Endothelial cell of umbilical vein (primary cell): ENCODE results near the gene SLC26A6. TPM values are rescaled to one million over a fixed set of nuclear protein-coding genes. Genes with fewer than 3 reads are reported as not detected.

Experiments used
- BruUV-seq: library from RNA; stranded (reverse); fragments of 400-500 nt; replicated peaks from 2 replicates; lab custom pipeline; 2021; lab: Mats Ljungman, UMichigan
- CTCF ChIA-PET: fragments of 300-600, 350-600 bp; sonication (Branson Sonifier 250); formaldehyde crosslinking; loops from one replicate; lab custom pipeline; 2021; ENCODE audit warnings: antibody characterized with exemption, inconsistent platforms; lab: Charles Lee
- POLR2A ChIA-PET: fragments of 300-600, 350-600 bp; sonication (Branson Sonifier 250); formaldehyde crosslinking; loops from one replicate; lab custom pipeline; 2021; ENCODE audit warnings: antibody characterized with exemption, inconsistent platforms; lab: Charles Lee
- DNase-seq: peaks from one replicate; pipeline ENCODE4 v3.0.0-alpha.2; 2011; ENCODE audit warnings: low read depth, low spot score
- FAIRE-seq: peaks from 2 replicates; lab custom pipeline; 2011; peaks lifted over from hg19 to GRCh38; lab: Jason Lieb, UNC
- H2AFZ ChIP-seq: 2 replicates; pipeline ENCODE4 v1.6.0; 2012; ENCODE audit warnings: low read depth, low read length, control low read depth, inconsistent platforms
- H3K27ac ChIP-seq: 2 replicates; pipeline ENCODE4 v1.5.1; 2011; ENCODE audit warnings: low read depth, mild to moderate bottlenecking, control low read depth, low read length, moderate library complexity; ENCODE audit not compliant: insufficient read depth
- H3K27me3 ChIP-seq, 2 experiments: 2 replicates each; pipeline versions ENCODE4 v1.6.0 to v1.6.1; 2011; ENCODE audit warnings: low read length in 2 of 2, mixed read lengths in 1 of 2; ENCODE audit not compliant: control insufficient read depth in 2 of 2, insufficient read depth in 2 of 2
- H3K36me3 ChIP-seq, 2 experiments: 2 replicates in 1 of 2; 3 replicates in 1 of 2; pipeline ENCODE4 v1.5.1; 2011; ENCODE audit warnings: low read length in 2 of 2, mild to moderate bottlenecking in 1 of 2, moderate library complexity in 1 of 2; ENCODE audit not compliant: control insufficient read depth in 2 of 2, insufficient read depth in 2 of 2; ENCODE audit errors: extremely low read depth in 1 of 2
- H3K4me1 ChIP-seq: 3 replicates; pipeline ENCODE4 v1.5.1; 2011; ENCODE audit warnings: mild to moderate bottlenecking, low read length; ENCODE audit not compliant: control insufficient read depth, insufficient read depth; ENCODE audit errors: extremely low read depth
- H3K4me2 ChIP-seq: 2 replicates; pipeline ENCODE4 v1.6.1; 2011; ENCODE audit warnings: low read length, control low read depth, mixed read lengths; ENCODE audit not compliant: insufficient read depth
- H3K4me3 ChIP-seq, 3 experiments: fragments of 200-600 bp in 1 of 3; sonication (generic), shearing (Covaris generic) in 1 of 3; replicated peaks in 1 of 3; 2 replicates each; pipeline ENCODE4 v1.5.1; 2011 to 2016; ENCODE audit warnings: control low read depth in 3 of 3, low read length in 3 of 3, mild to moderate bottlenecking in 2 of 3, inconsistent platforms in 1 of 3, low read depth in 1 of 3, moderate library complexity in 1 of 3; ENCODE audit not compliant: insufficient read depth in 1 of 3
- H3K79me2 ChIP-seq: 2 replicates; pipeline ENCODE4 v1.6.0; 2012; ENCODE audit warnings: low read length, inconsistent platforms; ENCODE audit not compliant: control insufficient read depth, insufficient read depth
- H3K9ac ChIP-seq: replicated peaks from 2 replicates; pipeline ENCODE3; 2011; ENCODE audit warnings: low read length, control low read depth; ENCODE audit not compliant: insufficient read depth; ENCODE audit errors: extremely low read depth
- H3K9me1 ChIP-seq: replicated peaks from 3 replicates; pipeline ENCODE4 v1.6.0; 2011; ENCODE audit warnings: mild to moderate bottlenecking, low read length; ENCODE audit not compliant: control insufficient read depth, insufficient read depth; ENCODE audit errors: extremely low read depth
- H3K9me3 ChIP-seq: replicated peaks from 2 replicates; pipeline ENCODE4 v1.5.1; 2012; ENCODE audit warnings: low read length, inconsistent platforms; ENCODE audit not compliant: control insufficient read depth, insufficient read depth
- H4K20me1 ChIP-seq: replicated peaks from 2 replicates; pipeline ENCODE3; 2011; ENCODE audit warnings: mild to moderate bottlenecking, low read length; ENCODE audit not compliant: control insufficient read depth, insufficient read depth; ENCODE audit errors: extremely low read depth
- CTCF ChIP-seq, 2 donors: IDR thresholded peaks; 1 replicate in 1 of 2; 2 replicates in 1 of 2; pipeline ENCODE4 v1.5.1; 2011; ENCODE audit warnings: low read length in 2 of 2, mild to moderate bottlenecking in 2 of 2, moderate library complexity in 2 of 2, control low read depth in 1 of 2, inconsistent platforms in 1 of 2, low read depth in 1 of 2; ENCODE audit not compliant: insufficient read depth in 1 of 2; ENCODE audit errors: extremely low read depth in 1 of 2
- EZH2 ChIP-seq: IDR thresholded peaks from 2 replicates; pipeline ENCODE4 v1.6.1; 2012; ENCODE audit warnings: borderline replicate concordance, low read depth, mild to moderate bottlenecking, moderate library complexity, low read length, inconsistent platforms; ENCODE audit not compliant: severe bottlenecking
- FOS ChIP-seq: IDR thresholded peaks from 2 replicates; pipeline ENCODE4 v1.6.1; 2011; ENCODE audit warnings: mild to moderate bottlenecking, low read length, moderate library complexity, borderline replicate concordance; ENCODE audit not compliant: insufficient read depth
- GATA2 ChIP-seq: IDR thresholded peaks from 2 replicates; pipeline ENCODE4 v1.7.0; 2011; ENCODE audit warnings: low read depth, mild to moderate bottlenecking, moderate library complexity, mixed read lengths, low read length; ENCODE audit not compliant: insufficient read length, insufficient read depth
- JUN ChIP-seq: IDR thresholded peaks from 2 replicates; pipeline ENCODE4 v1.6.1; 2011; ENCODE audit warnings: borderline replicate concordance, low read depth; ENCODE audit not compliant: insufficient read length, insufficient read depth
- MAX ChIP-seq: IDR thresholded peaks from 2 replicates; pipeline ENCODE4 v1.6.1; 2011; ENCODE audit not compliant: insufficient read depth, insufficient read length
- MYC ChIP-seq: IDR thresholded peaks from one replicate; pipeline ENCODE4 v1.6.1; 2011; ENCODE audit warnings: mild to moderate bottlenecking, low read depth, low read length
- POLR2A ChIP-seq: IDR thresholded peaks from 2 replicates; pipeline ENCODE4 v1.6.1; 2012; ENCODE audit warnings: low read depth, mild to moderate bottlenecking, control low read depth, low read length
- POLR2AphosphoS5 ChIP-seq: IDR thresholded peaks from 2 replicates; pipeline ENCODE4 v1.6.1; 2012; ENCODE audit warnings: low read depth, mild to moderate bottlenecking, control low read depth, low read length, moderate library complexity; ENCODE audit not compliant: insufficient read depth
- dilution Hi-C: fragments of 300-500 bp; cut with MboI; formaldehyde crosslinking; loops from one replicate; pipeline ENCODE4 v1.15.0; 2019; ENCODE audit warnings: low sequenced_read_pairs; ENCODE audit not compliant: extremely low pct_ligation_motif_present
- intact Hi-C: fragments of 100-400 bp; cut with micrococcal nuclease; formaldehyde crosslinking; loops from one replicate; pipeline ENCODE4 v1.10.0; 2022
- polyA plus RNA-seq, 4 experiments: library from polyadenylated mRNA; depleted of rRNA in 3 of 4; stranded (reverse) in 3 of 4; unstranded in 1 of 4; fragments of >200 nt; gene quantifications; 2 replicates each; pipeline versions ENCODE4 v1.2.1 to v1.2.3, GENCODE V29; 2011 to 2012; ENCODE audit warnings: missing spikeins in 1 of 4
- total RNA-seq: library from RNA; stranded (reverse); gene quantifications from 2 replicates; pipeline ENCODE4 v1.2.3, GENCODE V29; 2021

Gene SLC26A6
- total and polyA plus RNA-seq, 2 donors (not counting 3 experiments of a cell fraction or from before 2014, with no cell fraction given) = 31.0 to 32.2 TPM

GRCh38 chr3:48614044-48614443 lies 21.2 kb downstream of the SLC26A6 start:
- Histone ChIP-seq H3K9ac (no peak overlapping the region), H3K9me1 (no peaks in the 10 kb centered on the region), H3K4me2 (no peak overlapping the region), H2AFZ (peak overlapping the region; percentile 33), H3K9me3 (peaks cover 4% of the 10 kb centered on the region), H3K79me2 (peaks cover 2% of the 10 kb centered on the region), H4K20me1 (no peaks in the 10 kb centered on the region), H3K27me3 (no peaks in the 10 kb centered on the region), H3K36me3 (no peaks in the 10 kb centered on the region), H3K4me1 (peaks cover 8% of the 10 kb centered on the region), H3K4me3 (no peak overlapping the region), H3K27ac (no peak overlapping the region)
- BruUV-seq = no TSS peak
- ChIA-PET POLR2A (no interaction called here), CTCF (no interaction called here)
- FAIRE-seq = peak; percentile 71
- peak; percentile 37 for DNase-seq
- intact Hi-C loops (no loop called here), dilution Hi-C loops (no loop called here)
- TF ChIP-seq MAX (no peak), FOS (peak; percentile 81), JUN (peak; percentile 68), POLR2A (no peak), MYC (no peak), CTCF (IDR thresholded peaks at IDR 0.05; ENCODE audit: extremely low read depth in 1 of 2, insufficient read depth in 1 of 2, low read depth in 1 of 2, low read length in 2 of 2) (no peak), GATA2 (no peak), POLR2AphosphoS5 (no peak), EZH2 (no peak)
